ENCODE results near the gene SUPT4H1.

The SUPT4H1 gene

DNA sequence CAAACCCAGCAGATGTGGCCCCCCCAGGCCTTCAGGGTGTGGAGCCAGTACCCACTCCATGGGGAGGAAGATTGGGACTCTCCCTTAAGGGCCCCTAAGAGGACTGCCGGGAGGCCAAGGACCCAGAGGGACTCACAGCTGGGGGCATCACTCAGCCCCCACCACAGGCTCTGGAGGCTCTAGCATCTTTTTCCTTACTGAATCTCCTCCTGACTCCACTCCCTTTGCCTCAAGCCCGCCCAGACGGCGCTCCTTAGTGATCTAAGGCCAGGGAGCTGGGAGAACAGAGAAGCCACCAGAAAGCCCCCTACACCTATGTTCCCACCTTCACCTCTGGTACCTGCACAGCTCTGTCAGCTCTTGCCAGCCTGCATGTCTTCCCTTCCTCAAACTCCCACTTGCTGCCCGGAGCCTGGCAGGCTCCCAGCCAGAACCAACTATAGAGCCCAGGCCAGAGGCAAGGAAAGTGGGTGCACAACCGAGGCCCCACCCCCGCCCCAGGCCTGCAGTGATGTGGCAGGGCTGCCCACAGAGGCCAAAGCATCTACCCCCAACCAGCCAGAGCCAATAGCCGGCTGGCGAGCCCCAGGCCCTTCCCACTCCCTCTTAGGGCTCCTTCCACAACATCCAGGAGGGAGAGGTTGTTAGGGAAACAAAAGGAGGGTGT is 48.9 kb downstream of the SUPT4H1 start:
- DNase-seq (ENCODE audit: low read depth): peak; percentile 37
- H3K4me3 ChIP-seq (ENCODE audit: low read depth, low read length): no peak overlapping the region
- TF ChIP-seq, protein P1, sequence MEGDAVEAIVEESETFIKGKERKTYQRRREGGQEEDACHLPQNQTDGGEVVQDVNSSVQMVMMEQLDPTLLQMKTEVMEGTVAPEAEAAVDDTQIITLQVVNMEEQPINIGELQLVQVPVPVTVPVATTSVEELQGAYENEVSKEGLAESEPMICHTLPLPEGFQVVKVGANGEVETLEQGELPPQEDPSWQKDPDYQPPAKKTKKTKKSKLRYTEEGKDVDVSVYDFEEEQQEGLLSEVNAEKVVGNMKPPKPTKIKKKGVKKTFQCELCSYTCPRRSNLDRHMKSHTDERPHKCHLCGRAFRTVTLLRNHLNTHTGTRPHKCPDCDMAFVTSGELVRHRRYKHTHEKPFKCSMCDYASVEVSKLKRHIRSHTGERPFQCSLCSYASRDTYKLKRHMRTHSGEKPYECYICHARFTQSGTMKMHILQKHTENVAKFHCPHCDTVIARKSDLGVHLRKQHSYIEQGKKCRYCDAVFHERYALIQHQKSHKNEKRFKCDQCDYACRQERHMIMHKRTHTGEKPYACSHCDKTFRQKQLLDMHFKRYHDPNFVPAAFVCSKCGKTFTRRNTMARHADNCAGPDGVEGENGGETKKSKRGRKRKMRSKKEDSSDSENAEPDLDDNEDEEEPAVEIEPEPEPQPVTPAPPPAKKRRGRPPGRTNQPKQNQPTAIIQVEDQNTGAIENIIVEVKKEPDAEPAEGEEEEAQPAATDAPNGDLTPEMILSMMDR (IDR thresholded peaks at IDR 0.05; ENCODE audit: low read depth, low read length): no peak
- TF ChIP-seq, protein P2, sequence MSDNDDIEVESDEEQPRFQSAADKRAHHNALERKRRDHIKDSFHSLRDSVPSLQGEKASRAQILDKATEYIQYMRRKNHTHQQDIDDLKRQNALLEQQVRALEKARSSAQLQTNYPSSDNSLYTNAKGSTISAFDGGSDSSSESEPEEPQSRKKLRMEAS (IDR thresholded peaks at IDR 0.05; ENCODE audit: low read depth, low read length): no peak
- TF ChIP-seq MYC (IDR thresholded peaks at IDR 0.05; ENCODE audit: low read depth, low read length) (no peak), POLR2A (IDR thresholded peaks at IDR 0.05; ENCODE audit: extremely low read depth, insufficient read length) (no peak)

DNA sequence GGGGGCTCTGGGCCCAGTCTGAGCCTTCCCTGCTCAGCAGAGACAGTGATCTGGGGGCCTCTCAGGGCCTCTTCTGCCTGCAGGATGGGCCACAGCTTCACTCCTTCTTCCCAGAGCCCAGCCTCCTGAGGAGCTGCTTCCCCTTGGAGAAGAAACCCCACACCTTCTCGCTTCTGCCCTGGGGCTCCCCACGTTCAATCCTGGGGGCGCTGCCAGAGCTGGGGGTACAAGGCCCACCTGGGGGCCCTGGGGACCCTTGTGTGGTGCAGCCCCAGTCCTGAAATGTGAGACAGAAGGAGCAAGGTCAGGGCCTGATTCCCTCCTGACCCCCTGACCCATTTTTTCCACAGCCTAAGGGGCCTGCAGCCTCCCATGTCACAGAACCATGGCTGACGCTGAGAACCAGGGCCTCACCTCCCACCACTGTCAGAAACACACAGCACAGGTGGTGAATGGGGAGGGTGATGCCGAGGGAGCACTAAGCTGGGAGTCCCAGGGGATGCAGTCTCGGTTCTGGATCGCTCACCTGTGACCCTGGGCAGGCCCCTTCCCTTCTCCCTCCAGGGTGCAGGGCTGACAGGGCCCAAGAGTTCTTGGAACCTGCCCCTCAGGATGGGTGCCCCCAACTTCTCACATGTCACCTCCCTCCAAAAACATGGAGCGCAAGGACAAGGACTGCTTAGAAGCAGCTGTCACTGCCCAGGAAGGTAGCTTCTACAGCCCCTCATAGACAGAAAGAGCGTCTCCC is 49.7 kb downstream of the SUPT4H1 start:
- no peak overlapping the region for H3K4me3 ChIP-seq (ENCODE audit: low read depth, low read length)
- TF ChIP-seq, protein P2 (IDR thresholded peaks at IDR 0.05; ENCODE audit: low read depth, low read length): no peak
- no peak for TF ChIP-seq POLR2A (IDR thresholded peaks at IDR 0.05; ENCODE audit: extremely low read depth, insufficient read length)
- no peak for TF ChIP-seq MYC (IDR thresholded peaks at IDR 0.05; ENCODE audit: low read depth, low read length)
- TF ChIP-seq, protein P1 (IDR thresholded peaks at IDR 0.05; ENCODE audit: low read depth, low read length): no peak
- DNase-seq (ENCODE audit: low read depth): no peak

DNA sequence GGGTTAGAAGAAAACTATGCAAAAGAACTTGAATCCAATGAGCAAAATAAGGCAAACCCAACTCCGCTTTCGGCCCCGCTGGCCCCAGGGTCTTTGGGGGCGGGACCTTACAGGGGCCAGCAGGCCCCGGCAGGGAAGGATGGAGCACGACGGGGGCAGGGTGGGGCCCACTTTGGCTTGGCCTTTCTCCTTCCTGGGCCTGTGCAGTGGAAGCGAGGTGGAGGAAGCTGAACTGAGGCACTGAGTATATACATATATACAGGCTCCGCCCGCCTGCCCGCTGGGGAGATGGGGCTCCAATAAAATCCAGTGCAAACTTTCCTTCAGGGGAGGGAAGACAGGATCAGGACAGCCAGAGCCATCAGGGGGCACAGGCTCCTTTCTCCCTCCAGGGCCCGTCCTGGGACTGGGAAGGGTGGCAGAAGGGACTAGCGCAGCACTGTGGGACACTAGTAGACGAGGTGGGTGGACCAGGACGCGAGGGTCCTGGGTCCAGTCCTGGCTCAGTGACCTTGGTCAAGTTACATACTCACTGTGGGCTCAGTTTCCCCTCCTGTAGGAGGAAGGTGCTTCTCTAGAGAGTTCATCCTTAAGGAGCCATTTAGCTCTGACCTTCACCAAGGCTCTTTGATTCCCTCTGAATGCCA is 50.4 kb downstream of the SUPT4H1 start:
- no peak for DNase-seq (ENCODE audit: low read depth)
- TF ChIP-seq, protein P1 (IDR thresholded peaks at IDR 0.05; ENCODE audit: low read depth, low read length): no peak
- TF ChIP-seq MYC (IDR thresholded peaks at IDR 0.05; ENCODE audit: low read depth, low read length) (no peak), POLR2A (IDR thresholded peaks at IDR 0.05; ENCODE audit: extremely low read depth, insufficient read length) (no peak)
- TF ChIP-seq, protein P2 (IDR thresholded peaks at IDR 0.05; ENCODE audit: low read depth, low read length): no peak
- H3K4me3 ChIP-seq (ENCODE audit: low read depth, low read length): no peak overlapping the region

DNA sequence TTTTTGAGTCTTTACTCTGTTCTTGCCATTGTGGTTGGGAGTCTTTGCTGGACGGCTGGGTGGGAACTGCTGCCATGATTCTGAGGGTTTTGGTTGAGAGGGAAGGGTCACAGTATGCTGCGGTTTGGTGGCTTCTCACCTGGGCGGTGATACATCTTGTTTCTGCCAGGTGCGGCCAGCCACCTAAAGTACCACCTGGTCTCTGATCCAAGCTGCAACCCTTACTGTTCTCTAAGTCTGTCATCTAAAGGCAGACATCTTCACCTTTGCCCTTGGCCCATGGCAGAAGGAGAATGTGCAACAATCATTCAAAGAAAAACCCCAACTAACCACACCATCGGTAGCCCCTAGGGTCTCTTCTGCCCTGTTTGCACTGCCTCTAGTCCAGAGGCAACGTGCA is 51.7 kb downstream of the SUPT4H1 start:
- H3K4me3 ChIP-seq (ENCODE audit: low read depth, low read length): no peak overlapping the region
- DNase-seq (ENCODE audit: low read depth): no peak
- TF ChIP-seq, protein P2 (IDR thresholded peaks at IDR 0.05; ENCODE audit: low read depth, low read length): no peak
- TF ChIP-seq MYC (IDR thresholded peaks at IDR 0.05; ENCODE audit: low read depth, low read length): no peak
- TF ChIP-seq POLR2A (IDR thresholded peaks at IDR 0.05; ENCODE audit: extremely low read depth, insufficient read length): no peak
- TF ChIP-seq, protein P1 (IDR thresholded peaks at IDR 0.05; ENCODE audit: low read depth, low read length): no peak
